Upper lobe of left lung (tissue), 4 donors: ENCODE measurements around the gene PPM1H.

ENCODE experiments used
- CTCF ChIP-seq, 6 experiments: fragments of 450-650 bp in 4 of 6; fragments of 200-600 bp in 2 of 6; sonication (generic) in 2 of 6; IDR thresholded peaks; one replicate each; pipeline ENCODE4 v1.5.1; 2016 to 2019; ENCODE audit warnings: antibody characterized with exemption in 6 of 6
- EP300 ChIP-seq, 4 donors: sonication (generic); formaldehyde crosslinking; IDR thresholded peaks; one replicate each; pipeline ENCODE4 v1.5.1; 2017; ENCODE audit warnings: antibody characterized with exemption in 4 of 4, control low read depth in 2 of 4
- POLR2A ChIP-seq, 4 donors: fragments of 450-650 bp; IDR thresholded peaks; one replicate each; pipeline ENCODE4 v1.5.1; 2016 to 2017; ENCODE audit warnings: antibody characterized with exemption in 4 of 4, mild to moderate bottlenecking in 2 of 4
- POLR2AphosphoS5 ChIP-seq, 2 donors: sonication (generic); formaldehyde crosslinking; IDR thresholded peaks; one replicate each; pipeline ENCODE4 v1.5.1; 2017; ENCODE audit warnings: antibody characterized with exemption in 2 of 2

- TF ChIP-seq CTCF (IDR thresholded peaks at IDR 0.05): no peak
- TF ChIP-seq EP300 (IDR thresholded peaks at IDR 0.05): no peak
- TF ChIP-seq POLR2A (IDR thresholded peaks at IDR 0.05): no peak
- TF ChIP-seq POLR2AphosphoS5 (IDR thresholded peaks at IDR 0.05): no peak
Observed at GRCh38 chr12:62808166-62808879, 126.6 kb downstream of the PPM1H start.
